Stimulated activated CD4-positive, alpha-beta T cell treated with anti-CD3 and anti-CD28 coated beads, Interleukin-15, amount 100 ng/mL, for 24 hours (primary cell): ENCODE data around the gene GLG1.
"Not testable (repeated sequence)": the region's sequence is repeated elsewhere in the genome, so short reads cannot be mapped to it uniquely, and the experiment has no call there.

Source experiments
- DNase-seq: peaks from one replicate; pipeline ENCODE4 v3.0.0-alpha.2; 2020

Gene GLG1

DNA sequence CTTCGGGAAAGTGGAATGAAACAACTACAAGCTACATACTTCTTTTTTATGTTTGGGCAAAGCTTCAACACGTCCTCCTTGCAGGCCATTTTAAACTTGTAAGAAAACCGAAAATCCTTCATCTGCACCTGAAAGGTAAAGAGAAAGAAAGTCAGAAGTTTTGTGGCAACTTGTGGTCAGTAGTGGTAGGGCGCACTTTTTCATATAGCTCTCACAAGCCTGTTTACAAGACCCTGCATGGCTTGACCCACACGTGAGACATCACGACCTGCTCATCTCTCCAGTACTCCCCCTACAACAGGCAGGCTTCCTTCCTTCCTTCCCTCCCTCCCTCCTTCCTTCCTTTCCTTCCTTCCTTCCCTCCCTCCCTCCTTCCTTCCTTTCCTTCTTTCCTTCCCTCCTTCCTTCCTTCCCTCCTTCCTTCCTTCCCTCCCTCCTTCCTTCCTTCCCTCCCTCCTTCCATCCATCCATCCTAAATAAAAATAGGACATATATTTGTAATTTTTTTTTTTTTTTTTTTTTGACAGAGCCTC is 136.9 kb downstream of the GLG1 start:
- no peak for DNase-seq

GRCh38 chr16:74468807-74469525 is 137.9 kb downstream of the GLG1 start:
- no peak for DNase-seq

- DNase-seq = no peak
Measured at GRCh38 chr16:74466872-74467271, 140.0 kb downstream of the GLG1 start.

- no peak for DNase-seq
Measured at GRCh38 chr16:74465851-74466685, 140.8 kb downstream of the GLG1 start.

DNA sequence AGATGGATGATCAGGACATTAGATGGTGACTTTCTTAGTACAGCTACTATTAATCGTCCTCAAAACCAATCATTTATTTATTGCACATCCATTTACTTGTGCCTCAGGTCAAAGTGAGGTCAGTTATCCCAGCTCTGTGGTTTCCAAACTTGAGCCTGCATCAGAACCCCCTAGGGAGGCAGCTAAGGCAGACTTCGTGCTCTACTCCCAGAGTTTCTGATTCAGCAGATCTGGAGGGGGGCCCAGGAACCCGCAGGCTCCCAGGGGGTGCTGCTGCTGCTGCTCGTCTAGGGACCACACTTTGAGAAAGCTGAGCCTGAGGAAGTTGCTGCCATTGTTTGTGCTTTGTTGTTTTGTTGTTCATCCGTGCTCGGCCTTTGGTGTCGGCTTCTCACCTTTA is 141.6 kb downstream of the GLG1 start:
- no peak for DNase-seq

DNA sequence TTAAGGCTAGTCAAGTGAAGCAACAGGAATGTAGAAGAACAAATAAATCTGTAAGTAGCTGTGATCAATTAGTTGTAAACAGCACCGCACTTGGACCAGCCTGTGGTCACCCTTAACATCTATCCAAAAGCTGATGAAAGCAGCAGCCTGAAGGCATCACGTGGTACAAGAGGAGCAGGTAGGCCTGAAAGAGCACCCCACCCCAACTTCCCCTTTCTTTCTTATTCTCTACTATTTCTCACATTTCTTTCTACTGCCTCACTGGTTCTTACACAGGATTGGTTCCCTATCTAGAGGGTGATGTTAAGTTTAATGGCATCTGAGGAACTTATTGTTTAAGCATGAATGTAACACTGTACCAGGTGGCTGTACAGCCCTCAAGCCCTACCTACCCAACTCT is 143.0 kb downstream of the GLG1 start:
- DNase-seq = no peak

DNA sequence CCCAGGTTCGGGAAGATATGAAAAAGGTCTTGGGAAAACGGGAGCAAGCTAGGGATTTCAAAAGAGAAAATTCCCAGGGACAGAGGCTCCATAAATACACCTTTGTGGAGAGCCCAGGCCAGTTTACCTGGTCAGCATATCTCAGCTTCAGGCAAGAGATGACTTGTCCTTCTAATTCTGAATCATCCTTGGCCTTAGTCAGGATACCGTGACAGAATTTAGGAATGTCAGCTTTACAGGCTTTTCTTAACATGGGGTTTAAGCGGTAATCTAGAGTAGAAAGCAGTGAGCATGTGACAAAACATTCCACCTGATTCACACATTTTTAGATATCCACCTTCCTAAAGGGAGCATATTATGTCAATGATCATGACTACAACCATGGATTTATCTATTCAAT is 144.6 kb downstream of the GLG1 start:
- no peak for DNase-seq

DNA sequence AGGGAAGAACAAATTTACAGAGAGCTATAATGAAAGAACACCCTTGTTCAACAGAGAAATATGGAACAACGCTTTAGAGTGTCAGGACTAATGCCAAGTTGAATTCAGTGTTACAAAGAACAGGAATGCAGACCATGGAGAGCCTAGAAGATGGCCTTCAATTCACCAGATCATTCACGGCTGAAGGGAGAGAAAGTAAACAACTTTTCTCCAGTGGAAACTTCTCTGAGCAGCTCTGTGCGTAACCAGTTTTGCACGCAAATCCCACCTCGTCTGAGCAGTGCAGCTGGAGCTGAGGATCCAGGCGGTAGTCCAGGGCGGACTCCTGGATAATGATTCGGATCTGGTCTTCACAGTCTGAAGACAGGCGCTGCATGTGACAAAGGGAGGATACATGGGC is 145.1 kb downstream of the GLG1 start:
- no peak for DNase-seq

GRCh38 chr16:74460542-74460941 is 146.4 kb downstream of the GLG1 start:
- no peak for DNase-seq

- no peak for DNase-seq
Measured at GRCh38 chr16:74456290-74456625, 150.7 kb downstream of the GLG1 start.

GRCh38 chr16:74455619-74456289 is 151.2 kb downstream of the GLG1 start:
- no peak for DNase-seq

DNA sequence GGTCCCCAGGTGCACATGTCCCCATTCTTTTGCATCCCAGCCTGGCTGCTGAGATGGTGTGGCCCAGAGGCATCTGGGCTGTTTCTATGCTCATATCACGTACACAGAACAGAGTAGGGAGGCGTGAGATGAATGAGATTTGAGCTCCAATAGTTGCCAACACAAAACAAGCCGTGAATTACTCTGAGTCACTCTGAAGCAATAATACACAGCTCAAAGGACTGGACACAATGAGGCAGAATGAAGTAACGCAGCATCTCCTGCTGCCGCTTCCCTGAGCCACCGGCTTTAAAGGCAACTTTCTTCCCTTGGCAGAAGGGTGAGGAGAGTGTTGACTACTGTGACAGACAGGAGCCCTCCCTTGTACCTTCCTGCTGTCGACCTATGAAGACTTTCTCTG is 151.7 kb downstream of the GLG1 start:
- DNase-seq = no peak

GRCh38 chr16:74451951-74452758 is 154.8 kb downstream of the GLG1 start:
- DNase-seq = no peak

DNA sequence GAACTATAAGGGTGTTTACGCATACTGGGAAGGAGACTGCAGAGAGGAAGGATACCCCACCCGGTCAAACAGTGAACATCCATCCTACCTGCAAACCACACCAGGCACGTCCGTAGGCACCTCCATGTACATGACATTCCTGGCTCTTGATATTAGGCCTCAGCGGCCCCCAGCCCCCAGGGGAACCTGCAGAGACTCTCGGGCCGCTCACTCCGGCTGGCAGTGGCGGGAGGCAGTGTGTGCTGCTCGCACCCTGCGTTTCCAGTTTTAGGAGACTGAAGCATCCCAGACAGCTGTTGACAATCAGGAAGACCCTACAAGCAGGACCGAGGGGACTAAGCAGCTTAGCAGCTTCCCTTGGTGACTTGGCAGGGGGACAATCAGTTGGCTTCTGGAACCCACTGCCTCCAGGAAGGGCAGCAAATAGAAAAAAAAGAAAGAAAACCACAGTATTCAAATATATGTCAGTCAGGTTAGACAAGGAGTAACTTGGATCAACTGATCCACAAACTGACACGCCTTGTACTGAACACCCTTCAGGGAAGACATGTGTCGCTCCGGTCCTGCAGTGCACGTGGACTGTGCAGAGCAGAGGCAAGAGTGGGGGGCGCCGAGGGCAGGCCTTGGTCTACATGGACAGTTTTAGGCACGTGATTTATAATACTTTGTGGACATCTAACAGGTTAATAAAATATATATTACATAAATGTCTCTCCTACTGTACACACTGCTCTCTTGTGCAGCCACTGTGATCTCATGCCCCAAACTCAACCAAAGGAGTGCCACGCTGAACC is 155.8 kb downstream of the GLG1 start:
- no peak for DNase-seq

DNA sequence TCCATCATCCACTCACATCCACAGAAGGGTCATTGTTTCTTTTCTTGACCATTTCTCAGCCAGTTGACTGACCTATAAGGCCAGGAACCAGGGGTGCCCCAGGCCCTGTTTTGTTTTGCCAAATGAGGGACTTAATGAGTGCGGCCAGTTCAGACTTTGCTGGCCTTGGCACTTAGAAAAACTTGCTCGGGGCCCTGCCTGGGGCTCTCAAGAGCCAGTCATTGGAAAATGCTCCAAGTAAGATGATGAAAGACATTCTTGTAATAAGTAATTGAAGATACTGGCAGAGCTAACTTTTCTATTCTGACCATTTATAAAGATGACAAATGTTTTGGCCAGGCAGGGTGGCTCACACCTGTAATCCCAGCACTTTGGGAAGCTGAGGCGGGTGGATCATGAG is 156.7 kb downstream of the GLG1 start:
- no peak for DNase-seq

- no peak for DNase-seq
Measured at GRCh38 chr16:74449470-74449869, 157.4 kb downstream of the GLG1 start.

- no peak for DNase-seq
Measured at GRCh38 chr16:74448990-74449389, 157.9 kb downstream of the GLG1 start.

GRCh38 chr16:74447578-74447977 is 159.3 kb downstream of the GLG1 start:
- no peak for DNase-seq

DNA sequence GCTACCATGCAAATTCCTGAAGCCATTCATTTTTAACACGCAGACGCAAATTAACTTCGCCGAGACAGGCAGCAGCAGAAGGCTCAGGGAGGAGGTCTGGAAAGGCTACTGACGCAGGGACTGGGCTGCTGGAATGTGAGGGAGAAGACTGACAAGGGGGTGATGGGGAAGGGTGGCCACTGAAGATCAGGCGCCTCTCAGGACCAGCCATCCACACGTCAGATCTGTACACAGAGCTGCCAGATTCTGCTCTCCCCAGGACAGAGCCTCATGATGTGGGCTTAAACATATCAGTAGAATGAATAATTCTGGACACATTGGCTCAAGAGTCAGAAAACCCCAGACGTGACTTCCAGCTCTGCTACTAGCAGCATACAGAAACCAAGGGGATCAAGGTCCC is 160.0 kb downstream of the GLG1 start:
- DNase-seq = no peak

DNA sequence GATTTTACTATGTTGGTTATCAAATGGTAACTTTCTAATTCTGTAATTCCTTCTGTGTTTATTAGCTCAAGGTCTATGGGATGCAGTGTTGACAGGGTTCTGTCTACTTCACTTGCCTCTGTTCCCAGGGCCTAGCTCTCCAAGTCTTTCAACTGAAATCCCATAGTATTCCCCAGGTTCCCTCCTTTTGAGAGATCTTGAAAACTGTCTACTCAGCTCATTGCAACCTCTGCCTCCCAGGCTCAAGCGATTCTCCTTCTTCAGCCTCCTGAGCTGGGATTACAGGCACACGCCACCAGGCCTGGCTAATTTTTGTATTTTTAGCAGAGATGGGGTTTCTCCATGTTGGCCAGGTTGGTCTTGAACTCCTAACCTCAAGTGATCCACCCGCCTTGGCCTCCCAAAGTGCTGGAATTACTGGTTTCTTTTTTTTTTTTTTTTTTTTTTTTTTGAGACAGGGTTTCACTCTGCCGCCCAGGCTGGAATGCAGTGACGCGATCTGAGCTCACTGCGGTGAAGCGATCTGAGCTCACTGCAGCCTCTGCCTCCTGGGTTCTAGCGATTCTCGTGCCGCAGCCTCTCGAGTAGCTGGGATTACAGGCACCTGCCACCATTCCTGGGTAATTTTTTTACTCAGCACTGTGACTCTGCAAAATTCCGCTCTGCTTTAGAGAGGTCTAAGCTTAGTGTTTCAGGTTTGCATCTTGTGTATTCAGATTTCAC is 163.1 kb downstream of the GLG1 start:
- DNase-seq = not testable (repeated sequence)

- no peak for DNase-seq
Measured at GRCh38 chr16:74439685-74440084, 167.2 kb downstream of the GLG1 start.
